ENCODE results near the gene CTNNA2.

DNA sequence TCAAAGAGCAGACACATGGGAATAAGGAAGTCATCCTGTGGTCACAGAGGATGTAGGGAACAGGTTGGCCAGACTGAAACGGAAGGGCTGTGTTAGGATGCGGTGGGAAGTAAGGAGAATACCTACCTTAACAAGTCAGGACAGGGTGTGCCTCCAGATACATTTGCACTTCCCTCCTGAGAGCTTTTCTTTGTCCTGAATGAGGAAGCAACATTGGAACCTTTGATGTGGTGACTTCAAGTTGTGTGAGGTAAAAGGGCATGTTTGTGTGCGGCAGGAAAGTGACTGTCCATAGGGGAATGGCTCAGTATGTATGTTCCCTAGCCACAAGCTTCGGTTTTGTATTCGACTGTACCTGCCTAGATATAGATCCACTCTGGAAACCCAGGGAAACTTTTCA lies 816.6 kb downstream of the CTNNA2 start:
- TF ChIP-seq EP300 (IDR thresholded peaks at IDR 0.05) (no peak), POLR2A (IDR thresholded peaks at IDR 0.05) (no peak)
